HEK293T (cell line): ENCODE data around the gene MACO1.

Source experiments
- ELF4 ChIP-seq: fragments of 450-650 bp; IDR thresholded peaks from 2 replicates; pipeline ENCODE4 v1.6.1; 2017; ENCODE audit warnings: antibody characterized with exemption
- FOXA1 ChIP-seq: fragments of 450-650 bp; IDR thresholded peaks from 2 replicates; pipeline ENCODE4 v1.6.1; 2016; ENCODE audit warnings: mild to moderate bottlenecking
- FOXM1 ChIP-seq: fragments of 450-650 bp; IDR thresholded peaks from 2 replicates; pipeline ENCODE4 v1.6.1; 2017; ENCODE audit warnings: mild to moderate bottlenecking, borderline replicate concordance
- HDGF ChIP-seq: fragments of 450-650 bp; IDR thresholded peaks from 2 replicates; pipeline ENCODE4 v1.6.1; 2017; ENCODE audit warnings: antibody characterized with exemption, borderline replicate concordance
- SUZ12 ChIP-seq: fragments of 450-650 bp; IDR thresholded peaks from 2 replicates; pipeline ENCODE4 v1.6.1; 2016; ENCODE audit warnings: mild to moderate bottlenecking
- TARDBP ChIP-seq: fragments of 450-650 bp; IDR thresholded peaks from 2 replicates; pipeline ENCODE4 v1.6.1; 2016
- ZNF384 ChIP-seq: fragments of 450-650 bp; IDR thresholded peaks from 2 replicates; pipeline ENCODE4 v1.6.1; 2016

DNA sequence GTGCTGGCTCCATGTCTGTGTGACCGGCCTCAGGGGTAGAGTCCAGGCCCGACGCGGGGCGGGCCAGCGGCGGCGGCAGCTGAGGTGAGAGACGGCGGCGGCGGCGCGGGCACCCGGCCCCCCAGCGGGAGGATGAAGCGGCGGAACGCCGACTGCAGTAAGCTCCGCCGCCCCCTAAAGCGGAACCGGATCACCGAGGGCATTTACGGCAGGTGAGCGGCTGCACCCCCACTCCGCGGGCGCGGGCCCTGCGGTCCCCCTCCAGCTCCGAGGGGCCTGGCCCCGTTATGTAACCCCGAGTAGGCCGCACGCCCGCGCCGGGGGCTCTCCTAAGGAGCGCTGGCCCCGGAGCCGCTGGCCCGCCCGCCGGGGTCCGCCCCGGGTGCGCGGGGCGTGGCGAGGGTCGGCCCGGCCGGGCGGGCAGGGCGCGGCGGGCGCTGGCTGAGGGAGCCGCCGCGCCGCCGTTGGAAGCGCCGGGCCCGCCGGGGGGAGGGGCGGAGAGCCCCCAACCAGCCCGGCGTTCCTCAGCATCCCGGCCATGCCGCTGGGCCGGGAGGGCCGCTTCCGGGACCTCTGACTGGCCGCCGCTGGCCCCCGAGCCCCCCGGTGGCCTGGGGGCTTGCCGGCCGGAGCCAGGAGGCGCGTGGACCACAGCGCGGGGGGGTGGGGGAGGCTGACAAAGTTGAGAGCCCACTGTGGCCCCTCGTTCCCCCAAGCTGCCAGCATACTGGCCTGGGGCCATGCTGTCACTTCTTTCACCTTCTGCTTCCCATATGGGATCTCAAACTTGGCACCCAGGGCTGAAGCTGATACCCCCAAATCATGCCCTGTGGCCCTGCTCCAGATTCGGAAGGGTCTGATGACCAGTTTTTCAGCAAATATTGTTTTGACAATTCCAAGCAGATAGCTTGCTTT, 527 bp downstream of the MACO1 start:
- TF ChIP-seq FOXM1 (no peak), ELF4 (no peak), FOXA1 (no peak), SUZ12 (no peak), TARDBP (no peak), HDGF (no peak), ZNF384 (no peak)
